Loucy (cell line): Measurements from ENCODE around the gene HPCAL4.

Source experiments
- H2AFZ ChIP-seq: fragments of 200-600 bp; sonication (generic); 2 replicates; pipeline ENCODE4 v1.6.0; 2016; ENCODE audit warnings: antibody characterized with exemption, mild to moderate bottlenecking, low read length, moderate library complexity
- H3F3A ChIP-seq: fragments of 200-600 bp; 2 replicates; pipeline ENCODE4 v1.6.0; 2016; ENCODE audit warnings: antibody characterized with exemption, low read depth, mild to moderate bottlenecking
- H3K27me3 ChIP-seq: fragments of 200-600 bp; sonication (generic); 2 replicates; pipeline ENCODE4 v1.6.1; 2014; ENCODE audit warnings: low read length, mild to moderate bottlenecking; ENCODE audit not compliant: insufficient read depth, poor library complexity, severe bottlenecking
- H3K36me3 ChIP-seq: fragments of 200-600 bp; sonication (generic); 2 replicates; pipeline ENCODE4 v1.6.1; 2016; ENCODE audit warnings: low read length; ENCODE audit not compliant: insufficient read depth
- H3K4me1 ChIP-seq: fragments of 200-600 bp; sonication (generic); 2 replicates; pipeline ENCODE4 v1.5.1; 2014; ENCODE audit warnings: low read length, mild to moderate bottlenecking; ENCODE audit not compliant: insufficient read depth, poor library complexity, severe bottlenecking
- H3K4me2 ChIP-seq: fragments of 200-600 bp; sonication (generic); 2 replicates; pipeline ENCODE4 v1.6.0; 2014; ENCODE audit warnings: antibody characterized with exemption, low read length, low read depth, mild to moderate bottlenecking; ENCODE audit not compliant: poor library complexity, severe bottlenecking
- H3K4me3 ChIP-seq: fragments of 200-600 bp; sonication (generic); 2 replicates; pipeline ENCODE4 v1.5.1; 2014; ENCODE audit warnings: low read length, mild to moderate bottlenecking, mixed read lengths; ENCODE audit not compliant: poor library complexity, severe bottlenecking
- H3K79me2 ChIP-seq: fragments of 200-600 bp; sonication (generic); 2 replicates; pipeline ENCODE4 v1.6.1; 2014; ENCODE audit warnings: low read length; ENCODE audit not compliant: insufficient read depth
- H3K9ac ChIP-seq: fragments of 200-600 bp; sonication (generic); 2 replicates; pipeline ENCODE4 v1.6.0; 2014; ENCODE audit warnings: mild to moderate bottlenecking, low read depth, low read length, moderate library complexity; ENCODE audit not compliant: poor library complexity, severe bottlenecking
- H3K9me2 ChIP-seq: fragments of 200-600 bp; sonication (generic); replicated peaks from 2 replicates; pipeline ENCODE4 v1.6.1; 2016; ENCODE audit warnings: low read depth, low read length, mixed read lengths
- H3K9me3 ChIP-seq: fragments of 200-600 bp; sonication (generic); 2 replicates; pipeline ENCODE4 v1.6.1; 2014; ENCODE audit warnings: mild to moderate bottlenecking, antibody characterized with exemption, low read length, low read depth; ENCODE audit not compliant: insufficient read depth
- H4K20me1 ChIP-seq: fragments of 200-600 bp; sonication (generic); 2 replicates; pipeline ENCODE4 v1.6.0; 2014; ENCODE audit warnings: antibody characterized with exemption, low read length, mild to moderate bottlenecking; ENCODE audit not compliant: insufficient read depth, poor library complexity, severe bottlenecking
- CTCF ChIP-seq: fragments of 200-600 bp; sonication (generic); conservative IDR thresholded peaks from 2 replicates; pipeline ENCODE4 v1.5.1; 2014; ENCODE audit warnings: mild to moderate bottlenecking, antibody characterized with exemption, low read length
- EZH2phosphoT487 ChIP-seq: fragments of 200-600 bp; IDR thresholded peaks from 2 replicates; pipeline ENCODE4 v1.6.1; 2018; ENCODE audit warnings: antibody characterized with exemption, mild to moderate bottlenecking, moderate library complexity, borderline replicate concordance

The HPCAL4 gene

GRCh38 chr1:39711966-39712340 lies 20.7 kb upstream of the HPCAL4 start:
- no peak overlapping the region for H3K4me2 ChIP-seq
- no peaks in the 10 kb centered on the region for H3K36me3 ChIP-seq
- H4K20me1 ChIP-seq, result no peaks in the 10 kb centered on the region
- H3K4me1 ChIP-seq, result no peaks in the 10 kb centered on the region
- no peak overlapping the region for H3K4me3 ChIP-seq
- TF ChIP-seq EZH2phosphoT487, result no peak
- no peak for TF ChIP-seq CTCF
- H3K27me3 ChIP-seq, result no peaks in the 10 kb centered on the region
- H2AFZ ChIP-seq, result no peak overlapping the region
- no peaks in the 10 kb centered on the region for H3F3A ChIP-seq
- H3K9me3 ChIP-seq, result no peaks in the 10 kb centered on the region
- H3K9ac ChIP-seq, result no peak overlapping the region
- no peaks in the 10 kb centered on the region for H3K9me2 ChIP-seq
- H3K79me2 ChIP-seq, result no peaks in the 10 kb centered on the region

- no peaks in the 10 kb centered on the region for H3K79me2 ChIP-seq
- no peak overlapping the region for H3K9ac ChIP-seq
- H3K9me3 ChIP-seq, result no peaks in the 10 kb centered on the region
- no peaks in the 10 kb centered on the region for H3F3A ChIP-seq
- H3K27me3 ChIP-seq, result no peaks in the 10 kb centered on the region
- H3K4me2 ChIP-seq, result no peak overlapping the region
- no peaks in the 10 kb centered on the region for H3K4me1 ChIP-seq
- no peaks in the 10 kb centered on the region for H3K9me2 ChIP-seq
- H3K4me3 ChIP-seq, result no peak overlapping the region
- H4K20me1 ChIP-seq, result no peaks in the 10 kb centered on the region
- TF ChIP-seq EZH2phosphoT487 (no peak), CTCF (no peak)
- no peaks in the 10 kb centered on the region for H3K36me3 ChIP-seq
- no peak overlapping the region for H2AFZ ChIP-seq
Observed at GRCh38 chr1:39711104-39711965, 20.1 kb upstream of the HPCAL4 start.

GRCh38 chr1:39707506-39707905 lies 16.3 kb upstream of the HPCAL4 start:
- H3K4me1 ChIP-seq, result no peaks in the 10 kb centered on the region
- no peaks in the 10 kb centered on the region for H3K79me2 ChIP-seq
- TF ChIP-seq CTCF (no peak), EZH2phosphoT487 (no peak)
- no peak overlapping the region for H3K9ac ChIP-seq
- H3K4me2 ChIP-seq, result no peak overlapping the region
- H3F3A ChIP-seq, result no peaks in the 10 kb centered on the region
- H2AFZ ChIP-seq, result no peak overlapping the region
- no peaks in the 10 kb centered on the region for H3K9me3 ChIP-seq
- H4K20me1 ChIP-seq, result no peaks in the 10 kb centered on the region
- no peaks in the 10 kb centered on the region for H3K36me3 ChIP-seq
- no peaks in the 10 kb centered on the region for H3K9me2 ChIP-seq
- no peaks in the 10 kb centered on the region for H3K27me3 ChIP-seq
- H3K4me3 ChIP-seq, result no peak overlapping the region
